ENCODE data around the gene TFF2. TPM values are rescaled to one million over a fixed set of nuclear protein-coding genes. Genes with fewer than 3 reads are reported as not detected.

TFF2 gene
- total and polyA plus RNA-seq, 2 of the 4 experiments (the other 2 are of a cell fraction): not detected

DNA sequence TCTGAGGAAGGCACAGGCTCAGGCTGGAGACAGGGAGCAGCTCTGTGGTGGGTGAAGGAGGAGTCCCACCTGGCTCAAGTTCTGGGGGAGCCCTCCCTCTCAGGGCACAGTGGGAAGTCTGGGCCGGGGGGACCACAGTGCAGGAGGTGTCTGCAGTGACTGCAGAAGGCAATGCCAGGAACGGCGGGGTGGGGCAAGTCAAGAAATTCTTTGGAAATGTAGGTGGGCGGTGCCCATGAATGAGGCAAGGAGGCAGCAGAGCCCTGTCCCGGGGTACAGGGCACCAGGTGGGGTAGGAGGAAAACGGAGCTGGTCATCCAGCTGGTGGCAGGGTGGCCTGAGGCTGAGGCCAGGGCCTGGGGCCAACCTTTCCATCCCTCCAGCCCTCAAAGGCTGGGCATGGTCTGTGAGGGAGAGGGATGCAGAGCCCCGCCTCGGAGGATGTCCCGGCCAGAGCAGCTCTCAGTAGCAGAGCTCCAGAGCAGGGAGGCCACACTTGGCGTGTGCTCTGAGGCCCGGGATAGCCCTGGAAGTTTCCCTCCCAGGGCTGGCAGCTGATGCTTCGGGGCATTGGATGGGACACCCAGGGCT is 40.3 kb downstream of the TFF2 start (continued):
- TF ChIP-seq CTCF (conservative IDR thresholded peaks at IDR 0.05; ENCODE audit: low read depth, low read length) (no peak), MXI1 (IDR thresholded peaks at IDR 0.05; ENCODE audit: borderline replicate concordance, low read depth, low read length) (no peak), BHLHE40 (IDR thresholded peaks at IDR 0.05; ENCODE audit: low read depth, low read length) (no peak), MAFK (IDR thresholded peaks at IDR 0.05; ENCODE audit: low read depth, low read length) (no peak)
